Ovary (tissue), 9 donors: ENCODE data around the gene OSBPL6. TPM values are rescaled to one million over a fixed set of nuclear protein-coding genes. Genes with fewer than 3 reads are reported as not detected.
"Not testable (repeated sequence)": the region's sequence is repeated elsewhere in the genome, so short reads cannot be mapped to it uniquely, and the experiment has no call there.

ENCODE experiments used
- DNase-seq, 5 donors: peaks; one replicate each; pipeline ENCODE4 v3.0.0-alpha.2; 2019 to 2020
- H3K27ac ChIP-seq, 2 donors: fragments of 200-600 bp; one replicate each; pipeline versions ENCODE4 v1.5.1 to v1.8.0; 2019 to 2022
- H3K27me3 ChIP-seq: fragments of 200-600 bp; one replicate; pipeline ENCODE4 v1.8.0; 2022
- H3K36me3 ChIP-seq: fragments of 200-600 bp; sonication (generic); one replicate; pipeline ENCODE4 v1.5.1; 2019
- H3K4me1 ChIP-seq: one replicate; pipeline ENCODE4 v1.8.1; 2013; ENCODE audit warnings: mild to moderate bottlenecking, moderate library complexity; ENCODE audit not compliant: insufficient read depth
- H3K4me3 ChIP-seq: fragments of 200-600 bp; sonication (generic); one replicate; pipeline ENCODE4 v1.5.1; 2017
- H3K9me3 ChIP-seq, 2 donors: fragments of 200-600 bp in 1 of 2; sonication (generic) in 1 of 2; one replicate each; pipeline versions ENCODE4 v1.5.1 to v1.8.1; 2013 to 2019; ENCODE audit warnings: mild to moderate bottlenecking in 1 of 2, moderate library complexity in 1 of 2
- EP300 ChIP-seq: sonication (generic); formaldehyde crosslinking; IDR thresholded peaks from one replicate; pipeline ENCODE4 v1.6.1; 2017; ENCODE audit warnings: antibody characterized with exemption
- POLR2A ChIP-seq: fragments of 450-650 bp; IDR thresholded peaks from one replicate; pipeline ENCODE4 v1.6.1; 2017; ENCODE audit warnings: antibody characterized with exemption, mild to moderate bottlenecking, moderate library complexity
- WGBS, 3 donors: extraction: QIAGEN DNeasy Blood & Tissue Kit in 1 of 3; methylation state at CpG; one replicate each; pipeline versions ENCODE4 v1.1.5 to v1.1.7; 2013 to 2017; 5-methylcytosine and 5-hydroxymethylcytosine counted together
- intact Hi-C, 4 donors: fragments of 100-400 bp; cut with DNase I; formaldehyde crosslinking; loops; one replicate each; pipeline versions ENCODE4 v1.11.0 to v1.15.1; 2022 to 2023
- polyA plus RNA-seq, 2 donors: library from polyadenylated mRNA; stranded (reverse); fragments of 200-250 nt in 1 of 2; fragments of 350-450 nt in 1 of 2; fragmentation: Illumina TruSeq in 1 of 2; extraction: RNeasy Lipid Tissue Mini Kit (QIAGEN cat#74804) in 1 of 2; gene quantifications; one replicate each; pipeline ENCODE4 v1.2.3, GENCODE V29; 2013 to 2014
- total RNA-seq, 7 donors: library from RNA; depleted of rRNA in 2 of 7; stranded (reverse); fragments of >200 nt in 2 of 7; fragmentation: NEBNext Ultra II Directional in 3 of 7; extraction: Animal tissue kit (Norgen Biotek cat#: 25700) in 3 of 7; gene quantifications; one replicate each; pipeline versions ENCODE4 v1.1.0 to v1.2.4, GENCODE V29; 2016 to 2023
- TF ChIP-seq, protein P1 (sequence below), 3 donors: fragments of 450-650 bp in 2 of 3; fragments of 200-600 bp in 1 of 3; IDR thresholded peaks; one replicate each; pipeline versions ENCODE4 v1.5.1 to v1.8.0; 2016 to 2022; ENCODE audit warnings: antibody characterized with exemption in 3 of 3, mild to moderate bottlenecking in 1 of 3
- donor health status: DM: no; HTN: no; CAD: no; lungs with moderate emphysema.
- donor health status: DM: no; HTN: no; CAD: no.
- donor health status: Bipolar disorder and iron deficiency.
- donor health status: DM: yes; HTN: yes; CAD: no.
- donor health status: DM: no; HTN: no; CAD: no.
- donor health status: DM: yes; HTN: yes; CAD: no.

The OSBPL6 gene
- total and polyA plus RNA-seq, 9 donors: 0.60 to 7.4 (median 1.7) TPM

DNA sequence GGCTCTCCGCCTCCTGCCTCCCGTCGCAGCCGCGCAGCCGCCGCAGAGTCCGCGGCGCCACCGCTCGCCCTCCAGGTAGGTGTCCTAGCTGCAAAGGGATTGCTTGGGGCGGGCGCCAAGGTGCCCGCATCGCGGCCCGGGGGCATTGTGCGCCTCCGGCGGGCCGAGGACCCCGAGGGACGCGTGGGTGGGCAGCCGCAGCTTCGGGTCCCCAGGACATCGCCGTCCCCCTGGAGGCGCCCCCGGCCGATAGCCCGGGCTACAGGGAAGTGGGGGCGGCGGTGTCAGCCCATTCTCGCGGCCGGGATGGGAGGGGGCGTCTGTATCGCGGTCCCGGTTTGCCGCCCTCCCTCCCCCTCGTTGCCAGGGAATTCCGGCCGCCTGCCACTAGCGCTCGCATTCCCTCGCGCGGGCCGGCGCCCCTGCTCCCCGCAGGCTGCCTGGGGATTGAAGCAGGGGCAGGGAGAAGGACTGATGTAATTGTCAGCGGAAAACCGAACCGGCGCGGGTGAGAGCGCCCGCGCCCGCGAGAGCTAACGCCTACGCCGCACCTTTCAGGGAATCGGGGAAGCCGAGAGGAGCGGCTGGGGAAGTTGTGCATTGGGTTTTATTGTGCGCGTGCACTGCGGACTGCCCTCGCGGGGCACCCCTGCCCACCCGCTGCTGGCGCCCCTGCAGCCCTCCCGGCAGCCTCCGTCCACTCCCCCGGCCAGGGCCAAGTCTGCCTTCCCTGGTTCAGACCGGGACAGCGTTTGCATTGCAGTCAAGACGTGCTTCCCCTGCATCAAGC is 483 bp downstream of the OSBPL6 start:
- intact Hi-C loops: loop anchor here in 1 of 4 donors (10.0 kb wide), 1 partner anchor 80 kb away; no protein-coding TSS in a partner anchor
- DNase-seq: peak; percentile 29 to 51 (median 42)
- WGBS, 3 donors: 0% methylated on average over 48 to 83 of the region's 83 CpGs

GRCh38 chr2:178195390-178196166 is 1.3 kb downstream of the OSBPL6 start:
- DNase-seq: no peak
- no peaks in the 10 kb centered on the region for H3K36me3 ChIP-seq
- intact Hi-C loops: loop anchor here in 1 of 4 donors (10.0 kb wide), 1 partner anchor 79 kb away; no protein-coding TSS in a partner anchor
- H3K4me3 ChIP-seq: peak overlapping the region; percentile 51
- H3K27me3 ChIP-seq: no peaks in the 10 kb centered on the region
- TF ChIP-seq POLR2A: no peak
- TF ChIP-seq, protein P1, sequence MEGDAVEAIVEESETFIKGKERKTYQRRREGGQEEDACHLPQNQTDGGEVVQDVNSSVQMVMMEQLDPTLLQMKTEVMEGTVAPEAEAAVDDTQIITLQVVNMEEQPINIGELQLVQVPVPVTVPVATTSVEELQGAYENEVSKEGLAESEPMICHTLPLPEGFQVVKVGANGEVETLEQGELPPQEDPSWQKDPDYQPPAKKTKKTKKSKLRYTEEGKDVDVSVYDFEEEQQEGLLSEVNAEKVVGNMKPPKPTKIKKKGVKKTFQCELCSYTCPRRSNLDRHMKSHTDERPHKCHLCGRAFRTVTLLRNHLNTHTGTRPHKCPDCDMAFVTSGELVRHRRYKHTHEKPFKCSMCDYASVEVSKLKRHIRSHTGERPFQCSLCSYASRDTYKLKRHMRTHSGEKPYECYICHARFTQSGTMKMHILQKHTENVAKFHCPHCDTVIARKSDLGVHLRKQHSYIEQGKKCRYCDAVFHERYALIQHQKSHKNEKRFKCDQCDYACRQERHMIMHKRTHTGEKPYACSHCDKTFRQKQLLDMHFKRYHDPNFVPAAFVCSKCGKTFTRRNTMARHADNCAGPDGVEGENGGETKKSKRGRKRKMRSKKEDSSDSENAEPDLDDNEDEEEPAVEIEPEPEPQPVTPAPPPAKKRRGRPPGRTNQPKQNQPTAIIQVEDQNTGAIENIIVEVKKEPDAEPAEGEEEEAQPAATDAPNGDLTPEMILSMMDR (IDR thresholded peaks at IDR 0.05): no peak
- no peak for TF ChIP-seq EP300
- WGBS, 3 donors: 5 to 9% (median 5%) methylated on average over 14 of the region's 14 CpGs
- no peaks in the 10 kb centered on the region for H3K4me1 ChIP-seq
- no peaks in the 10 kb centered on the region for H3K9me3 ChIP-seq
- peak overlapping the region in 1 of 2 donors; percentile 84 for H3K27ac ChIP-seq

More for the DNA sequence above, 483 bp downstream of the OSBPL6 start:
- Histone ChIP-seq H3K27ac (peak overlapping the region; percentile 52 to 84), H3K4me3 (peak overlapping the region; percentile 51), H3K27me3 (no peaks in the 10 kb centered on the region), H3K4me1 (no peaks in the 10 kb centered on the region), H3K36me3 (no peaks in the 10 kb centered on the region), H3K9me3 (no peaks in the 10 kb centered on the region)
- TF ChIP-seq EP300: no peak
- TF ChIP-seq, protein P1 (IDR thresholded peaks at IDR 0.05): peak in 1 of 3 donors; percentile 5

- intact Hi-C loops: loop anchor here in 1 of 4 donors (10.0 kb wide), 1 partner anchor 77 kb away; no protein-coding TSS in a partner anchor
- TF ChIP-seq, protein P1 (IDR thresholded peaks at IDR 0.05): no peak
- TF ChIP-seq POLR2A: no peak
- Histone ChIP-seq H3K4me3 (no peak overlapping the region), H3K36me3 (no peaks in the 10 kb centered on the region), H3K4me1 (no peaks in the 10 kb centered on the region), H3K27me3 (no peaks in the 10 kb centered on the region), H3K27ac (no peak overlapping the region), H3K9me3 (no peaks in the 10 kb centered on the region)
- no peak for DNase-seq
- 80 to 91% (median 89%) methylated on average over 1 of the region's 1 CpG for WGBS, 3 donors
Observed at GRCh38 chr2:178197791-178198190, 3.5 kb downstream of the OSBPL6 start.

DNA sequence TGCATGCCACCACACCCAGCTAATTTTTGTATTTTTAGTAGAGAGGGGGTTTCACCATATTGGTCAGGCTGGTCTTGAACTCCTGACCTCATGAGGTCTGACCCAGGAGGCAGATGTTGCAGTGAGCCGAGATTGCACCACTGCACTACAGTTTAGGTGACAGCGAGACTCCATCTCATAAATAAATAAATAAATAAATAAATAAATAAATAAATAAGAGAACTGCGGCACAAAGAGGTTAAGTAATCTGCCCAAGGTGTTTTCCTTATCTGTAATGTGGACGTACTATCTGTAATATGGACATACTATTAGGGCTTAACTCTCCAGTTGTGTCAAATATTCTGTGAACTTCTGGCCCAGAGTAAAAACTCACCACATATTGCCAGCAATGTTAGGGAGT is 4.1 kb downstream of the OSBPL6 start:
- H3K4me3 ChIP-seq, H3K4me1 ChIP-seq, H3K27ac ChIP-seq, DNase-seq, H3K36me3 ChIP-seq, H3K9me3 ChIP-seq, H3K27me3 ChIP-seq: not testable (repeated sequence)
- intact Hi-C loops: loop anchor here in 1 of 4 donors (10.0 kb wide), 1 partner anchor 76 kb away; no protein-coding TSS in a partner anchor
- 91 to 94% (median 94%) methylated on average over 4 of the region's 4 CpGs for WGBS, 3 donors
